HepG2 (cell line): ENCODE data around the gene ICAM5. TPM values are rescaled to one million over a fixed set of nuclear protein-coding genes. Genes with fewer than 3 reads are reported as not detected.

Experiments used
- ATAC-seq: fragments of 200-7000 bp; cut with Tn5 transposase; 3 replicates; pipeline ENCODE4 v1.9.1; 2020; ENCODE audit warnings: mild to moderate bottlenecking, moderate library complexity
- BruUV-seq: library from RNA; stranded (reverse); fragments of 400-500 nt; replicated peaks from 2 replicates; lab custom pipeline; 2021; lab: Mats Ljungman, UMichigan
- CTCF ChIA-PET: fragments of 300-600 bp; formaldehyde crosslinking; extraction: SDS; loops from one replicate; lab custom pipeline; 2021; ENCODE audit warnings: low total read pairs, inconsistent platforms, low intra/inter-chr PET ratio; lab: Yijun Ruan, JAX
- POLR2A ChIA-PET: fragments of 350-600 bp; sonication (Branson Sonifier 250); formaldehyde crosslinking; loops from one replicate; lab custom pipeline; 2020; ENCODE audit warnings: antibody characterized with exemption, inconsistent platforms; lab: Yijun Ruan, JAX
- DNase-seq: peaks from one replicate; pipeline ENCODE4 v3.0.0-alpha.2; 2015; ENCODE audit warnings: low spot score
- FAIRE-seq: peaks from 3 replicates; lab custom pipeline; 2011; peaks lifted over from hg19 to GRCh38; lab: Jason Lieb, UNC
- H2AFZ ChIP-seq: one replicate; pipeline ENCODE4 v1.6.1; 2011; ENCODE audit warnings: low read length, inconsistent platforms
- H3K27ac ChIP-seq: fragments of 300-600 bp; 3 replicates; pipeline ENCODE4 v1.8.0; 2011; ENCODE audit warnings: mixed run types, mild to moderate bottlenecking, mixed read lengths, low read length, inconsistent platforms; ENCODE audit not compliant: insufficient read depth; ENCODE audit errors: extremely low read length
- H3K27me3 ChIP-seq, 2 experiments: fragments of 200-600 bp in 1 of 2; 2 replicates in 1 of 2; 3 replicates in 1 of 2; pipeline versions ENCODE4 v1.6.0 to v1.8.0; 2011; ENCODE audit warnings: low read length in 2 of 2, mild to moderate bottlenecking in 2 of 2, moderate library complexity in 2 of 2, inconsistent platforms in 1 of 2; ENCODE audit not compliant: insufficient read depth in 2 of 2, control insufficient read depth in 1 of 2
- H3K36me3 ChIP-seq, 2 experiments: fragments of 200-600 bp in 1 of 2; replicated peaks in 1 of 2; 2 replicates in 1 of 2; 3 replicates in 1 of 2; pipeline versions ENCODE4 v1.5.1 to v1.8.0; 2011; ENCODE audit warnings: low read length in 2 of 2, inconsistent platforms in 1 of 2; ENCODE audit not compliant: insufficient read depth in 2 of 2, control insufficient read depth in 1 of 2
- H3K4me1 ChIP-seq: 2 replicates; pipeline ENCODE4 v1.5.1; 2012; ENCODE audit warnings: low read length, inconsistent platforms; ENCODE audit not compliant: insufficient read depth
- H3K4me2 ChIP-seq: 2 replicates; pipeline ENCODE4 v1.6.0; 2011; ENCODE audit warnings: low read depth, low read length, inconsistent platforms
- H3K4me3 ChIP-seq, 3 experiments: fragments of 200-600 bp in 1 of 3; sonication (generic), shearing (Covaris generic) in 1 of 3; replicated peaks in 1 of 3; 2 replicates each; pipeline ENCODE4 v1.5.1; 2011 to 2016; ENCODE audit warnings: low read length in 3 of 3, inconsistent platforms in 2 of 3, low read depth in 2 of 3, mild to moderate bottlenecking in 2 of 3, control low read depth in 1 of 3, mixed read lengths in 1 of 3; ENCODE audit not compliant: insufficient read depth in 1 of 3
- H3K79me2 ChIP-seq: one replicate; pipeline ENCODE4 v1.6.1; 2011; ENCODE audit warnings: low read length, inconsistent platforms; ENCODE audit not compliant: insufficient read depth
- H3K9ac ChIP-seq: 2 replicates; pipeline ENCODE4 v1.6.0; 2011; ENCODE audit warnings: mild to moderate bottlenecking, low read depth, low read length, inconsistent platforms; ENCODE audit not compliant: insufficient read depth
- H3K9me3 ChIP-seq: 2 replicates; pipeline ENCODE4 v1.5.1; 2012; ENCODE audit warnings: mild to moderate bottlenecking, low read length
- H4K20me1 ChIP-seq: 2 replicates; pipeline ENCODE4 v1.6.0; 2011; ENCODE audit warnings: inconsistent platforms, mild to moderate bottlenecking, low read length, moderate library complexity; ENCODE audit not compliant: insufficient read depth
- DNMT1 ChIP-seq: sonication (generic); formaldehyde crosslinking; IDR thresholded peaks from 2 replicates; pipeline ENCODE4 v1.5.1; 2020; ENCODE audit warnings: mild to moderate bottlenecking, missing genetic modification reagents
- NFKB2 ChIP-seq: sonication (generic); formaldehyde crosslinking; IDR thresholded peaks from 2 replicates; pipeline ENCODE4 v1.4.0; 2020; ENCODE audit warnings: missing genetic modification reagents, borderline replicate concordance
- RARA ChIP-seq: IDR thresholded peaks from 2 replicates; pipeline ENCODE4 v1.6.1; 2016; ENCODE audit warnings: missing genetic modification reagents, missing compliant biosample characterization
- SIN3A ChIP-seq: IDR thresholded peaks from 2 replicates; pipeline ENCODE4 v1.6.1; 2011; ENCODE audit warnings: low read depth, mild to moderate bottlenecking, control low read depth, low read length, borderline replicate concordance
- SIN3B ChIP-seq: fragments of 150-350 bp; IDR thresholded peaks from 2 replicates; pipeline ENCODE4 v1.6.1; 2014; ENCODE audit warnings: low read length
- SP4 ChIP-seq: sonication (generic); formaldehyde crosslinking; IDR thresholded peaks from 2 replicates; pipeline ENCODE4 v1.8.1; 2023; ENCODE audit warnings: mild to moderate bottlenecking, missing genetic modification reagents
- TARDBP ChIP-seq: sonication (generic); formaldehyde crosslinking; IDR thresholded peaks from 2 replicates; pipeline ENCODE4 v1.8.0; 2022; ENCODE audit warnings: mild to moderate bottlenecking, missing genetic modification reagents
- ZFX ChIP-seq: sonication (generic); formaldehyde crosslinking; IDR thresholded peaks from 2 replicates; pipeline ENCODE4 v1.4.0; 2020; ENCODE audit warnings: mild to moderate bottlenecking, low read depth, missing genetic modification reagents, moderate library complexity
- ZMYM2 ChIP-seq: sonication (generic); formaldehyde crosslinking; IDR thresholded peaks from 2 replicates; pipeline ENCODE4 v1.8.0; 2022; ENCODE audit warnings: mild to moderate bottlenecking, missing genetic modification reagents
- ZNF136 ChIP-seq: sonication (generic); formaldehyde crosslinking; IDR thresholded peaks from 2 replicates; pipeline ENCODE4 v1.8.1; 2022; ENCODE audit warnings: low read depth, mild to moderate bottlenecking, moderate library complexity, missing genetic modification reagents
- ZNF274 ChIP-seq: sonication (generic); formaldehyde crosslinking; IDR thresholded peaks from 2 replicates; pipeline ENCODE4 v1.5.1; 2020; ENCODE audit warnings: mild to moderate bottlenecking, missing genetic modification reagents
- ZNF598 ChIP-seq: sonication (generic); formaldehyde crosslinking; IDR thresholded peaks from 2 replicates; pipeline ENCODE4 v1.5.1; 2020; ENCODE audit warnings: mild to moderate bottlenecking, missing genetic modification reagents, borderline replicate concordance
- ZNF605 ChIP-seq: sonication (generic); formaldehyde crosslinking; IDR thresholded peaks from 2 replicates; pipeline ENCODE4 v1.8.0; 2022; ENCODE audit warnings: mild to moderate bottlenecking, missing genetic modification reagents
- ZNF672 ChIP-seq: sonication (generic); formaldehyde crosslinking; IDR thresholded peaks from 2 replicates; pipeline ENCODE4 v1.8.1; 2022; ENCODE audit warnings: missing genetic modification reagents
- ZNF761 ChIP-seq: sonication (generic); formaldehyde crosslinking; conservative IDR thresholded peaks from 2 replicates; pipeline ENCODE4 v1.4.0; 2020; ENCODE audit warnings: mild to moderate bottlenecking, missing genetic modification reagents
- ZNF850 ChIP-seq: sonication (generic); formaldehyde crosslinking; conservative IDR thresholded peaks from 2 replicates; pipeline ENCODE4 v1.9.0; 2021; ENCODE audit warnings: mild to moderate bottlenecking, missing genetic modification reagents
- WGBS: methylation state at CpG from one replicate; pipeline ENCODE4 v1.1.6; 2017; ENCODE audit warnings: low lambda C conversion rate; 5-methylcytosine and 5-hydroxymethylcytosine counted together
- in situ Hi-C: cut with HindIII; loops from 2 replicates; pipeline ENCODE4 v1.10.0; 2017; ENCODE audit warnings: low pct_unique_long_range_greater_than_20kb; ENCODE audit not compliant: extremely low pct_ligation_motif_present
- intact Hi-C: fragments of 100-400 bp; cut with micrococcal nuclease; formaldehyde crosslinking; loops from one replicate; pipeline ENCODE4 v1.10.0; 2022; ENCODE audit not compliant: unreplicated experiment
- polyA plus RNA-seq, 8 experiments: library from polyadenylated mRNA; depleted of rRNA in 3 of 8; stranded (reverse) in 7 of 8; unstranded in 1 of 8; fragments of >200 nt; fragmentation: Illumina TruSeq in 4 of 8; extraction: Trizol in 4 of 8; gene quantifications; 2 replicates each; pipeline versions ENCODE4 v1.2.1 to v1.2.3, GENCODE V29; 2011 to 2016; ENCODE audit warnings: low read depth in 4 of 8, missing spikeins in 1 of 8, mixed read lengths in 1 of 8; ENCODE audit not compliant: insufficient read depth in 1 of 8
- total RNA-seq, 5 experiments: library from RNA; depleted of rRNA; stranded (reverse); fragments of >200 nt; fragmentation: Illumina TruSeq; extraction: Trizol; gene quantifications; 2 replicates each; pipeline ENCODE4 v1.2.3, GENCODE V29; 2016; ENCODE audit warnings: low read depth in 1 of 5
- TF ChIP-seq, protein P1 (sequence below): IDR thresholded peaks from 2 replicates; pipeline ENCODE4 v1.6.1; 2016; ENCODE audit warnings: mild to moderate bottlenecking, missing biosample characterization, missing genetic modification reagents
- TF ChIP-seq, protein P2 (sequence below): sonication (generic); formaldehyde crosslinking; IDR thresholded peaks from 2 replicates; pipeline ENCODE4 v1.5.1; 2020; ENCODE audit warnings: missing genetic modification reagents, mild to moderate bottlenecking, borderline replicate concordance
- TF ChIP-seq, protein P3 (sequence below): sonication (generic); formaldehyde crosslinking; IDR thresholded peaks from 2 replicates; pipeline ENCODE4 v1.5.1; 2020; ENCODE audit warnings: mild to moderate bottlenecking, missing genetic modification reagents, moderate library complexity

ICAM5 gene
- total and polyA plus RNA-seq, 2 of the 13 experiments (the other 11 are each of a cell fraction or from before 2014, with no cell fraction given), result 0.46 to 1.6 TPM

DNA sequence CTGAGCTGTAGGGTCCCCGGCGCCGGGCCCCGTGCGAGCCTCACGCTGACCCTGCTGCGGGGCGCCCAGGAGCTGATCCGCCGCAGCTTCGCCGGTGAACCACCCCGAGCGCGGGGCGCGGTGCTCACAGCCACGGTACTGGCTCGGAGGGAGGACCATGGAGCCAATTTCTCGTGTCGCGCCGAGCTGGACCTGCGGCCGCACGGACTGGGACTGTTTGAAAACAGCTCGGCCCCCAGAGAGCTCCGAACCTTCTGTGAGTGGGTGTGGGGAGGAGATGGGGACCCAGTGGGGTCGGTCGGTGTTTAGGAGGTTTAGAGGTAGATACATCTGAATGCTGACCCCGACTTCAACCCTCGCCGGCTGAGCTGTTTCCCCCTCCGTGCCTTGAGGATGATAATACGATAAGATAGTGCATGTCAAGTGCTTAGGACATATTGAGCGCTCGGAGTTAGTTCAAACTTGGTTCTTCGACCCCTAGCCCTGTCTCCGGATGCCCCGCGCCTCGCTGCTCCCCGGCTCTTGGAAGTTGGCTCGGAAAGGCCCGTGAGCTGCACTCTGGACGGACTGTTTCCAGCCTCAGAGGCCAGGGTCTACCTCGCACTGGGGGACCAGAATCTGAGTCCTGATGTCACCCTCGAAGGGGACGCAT lies 1.9 kb downstream of the ICAM5 start:
- Histone ChIP-seq H3K27ac (no peak overlapping the region), H3K4me2 (peak overlapping the region; percentile 97), H3K27me3 (peaks cover 0 to 20% of the 10 kb centered on the region in 2 experiments; a peak in 3 of 5 replicates), H3K4me3 (peak overlapping the region; percentile 52 to 79 (median 62)), H3K36me3 (no peaks in the 10 kb centered on the region), H3K9me3 (no peaks in the 10 kb centered on the region), H3K4me1 (peaks cover 70% of the 10 kb centered on the region), H4K20me1 (no peaks in the 10 kb centered on the region), H3K9ac (peak overlapping the region; percentile 31; the same call in 1 of the 2 replicates), H2AFZ (no peak overlapping the region), H3K79me2 (no peaks in the 10 kb centered on the region)
- FAIRE-seq (no peak), DNase-seq (no peak), ATAC-seq (peak; percentile 1)
- BruUV-seq, result no TSS peak
- intact Hi-C loops, result loop anchor here (2.0 kb wide), 1 partner anchor 41 kb away; the partner anchor contains the start of gene RAVER1
- in situ Hi-C loops, result no loop called here
- ChIA-PET POLR2A (interaction anchor here (0.6 to 7.3 kb wide), 7 partner anchors 11 to 97 kb away, joined by 3 to 149 read pairs (median 4); partner anchors contain the start of genes ICAM1, RAVER1 and TYK2), CTCF (no interaction called here)
- 0% methylated on average over 3 of the region's 49 CpGs for WGBS
- peak; percentile 35; the same call in 1 of the 2 replicates for TF ChIP-seq TARDBP
- 0 out of 2 replicates have a peak, but pooled peaks have one; percentile 76 for TF ChIP-seq SP4 (CRISPR knock-in tag)
- TF ChIP-seq ZNF761 (CRISPR knock-in tag), result 0 out of 2 replicates have a peak, but pooled peaks have one; percentile 4
- TF ChIP-seq NFKB2 (CRISPR knock-in tag), result 0 out of 2 replicates have a peak, but pooled peaks have one; percentile 7
- peak; percentile 12; the same call in 1 of the 2 replicates for TF ChIP-seq ZNF672
- TF ChIP-seq, protein P1, sequence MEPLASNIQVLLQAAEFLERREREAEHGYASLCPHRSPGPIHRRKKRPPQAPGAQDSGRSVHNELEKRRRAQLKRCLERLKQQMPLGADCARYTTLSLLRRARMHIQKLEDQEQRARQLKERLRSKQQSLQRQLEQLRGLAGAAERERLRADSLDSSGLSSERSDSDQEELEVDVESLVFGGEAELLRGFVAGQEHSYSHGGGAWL (CRISPR knock-in tag), result no peak
- 0 out of 2 replicates have a peak, but pooled peaks have one; percentile 7 for TF ChIP-seq RARA
- TF ChIP-seq ZNF850, result no peak
- TF ChIP-seq ZNF274 (CRISPR knock-in tag), result peak; percentile 5; the same call in 1 of the 2 replicates
- peak; percentile 67 for TF ChIP-seq ZNF605 (CRISPR knock-in tag)
- TF ChIP-seq, protein P2, sequence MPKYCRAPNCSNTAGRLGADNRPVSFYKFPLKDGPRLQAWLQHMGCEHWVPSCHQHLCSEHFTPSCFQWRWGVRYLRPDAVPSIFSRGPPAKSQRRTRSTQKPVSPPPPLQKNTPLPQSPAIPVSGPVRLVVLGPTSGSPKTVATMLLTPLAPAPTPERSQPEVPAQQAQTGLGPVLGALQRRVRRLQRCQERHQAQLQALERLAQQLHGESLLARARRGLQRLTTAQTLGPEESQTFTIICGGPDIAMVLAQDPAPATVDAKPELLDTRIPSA (CRISPR knock-in tag), result no peak
- TF ChIP-seq ZNF136 (CRISPR knock-in tag), result 0 out of 2 replicates have a peak, but pooled peaks have one; percentile 12
- TF ChIP-seq ZMYM2 (CRISPR knock-in tag), result 0 out of 2 replicates have a peak, but pooled peaks have one; percentile 18
- TF ChIP-seq DNMT1, result no peak
- TF ChIP-seq ZFX (CRISPR knock-in tag), result peak; percentile 22; the same call in 1 of the 2 replicates
- TF ChIP-seq SIN3B, result no peak
- TF ChIP-seq SIN3A, result 0 out of 2 replicates have a peak, but pooled peaks have one; percentile 20
- TF ChIP-seq, protein P3, sequence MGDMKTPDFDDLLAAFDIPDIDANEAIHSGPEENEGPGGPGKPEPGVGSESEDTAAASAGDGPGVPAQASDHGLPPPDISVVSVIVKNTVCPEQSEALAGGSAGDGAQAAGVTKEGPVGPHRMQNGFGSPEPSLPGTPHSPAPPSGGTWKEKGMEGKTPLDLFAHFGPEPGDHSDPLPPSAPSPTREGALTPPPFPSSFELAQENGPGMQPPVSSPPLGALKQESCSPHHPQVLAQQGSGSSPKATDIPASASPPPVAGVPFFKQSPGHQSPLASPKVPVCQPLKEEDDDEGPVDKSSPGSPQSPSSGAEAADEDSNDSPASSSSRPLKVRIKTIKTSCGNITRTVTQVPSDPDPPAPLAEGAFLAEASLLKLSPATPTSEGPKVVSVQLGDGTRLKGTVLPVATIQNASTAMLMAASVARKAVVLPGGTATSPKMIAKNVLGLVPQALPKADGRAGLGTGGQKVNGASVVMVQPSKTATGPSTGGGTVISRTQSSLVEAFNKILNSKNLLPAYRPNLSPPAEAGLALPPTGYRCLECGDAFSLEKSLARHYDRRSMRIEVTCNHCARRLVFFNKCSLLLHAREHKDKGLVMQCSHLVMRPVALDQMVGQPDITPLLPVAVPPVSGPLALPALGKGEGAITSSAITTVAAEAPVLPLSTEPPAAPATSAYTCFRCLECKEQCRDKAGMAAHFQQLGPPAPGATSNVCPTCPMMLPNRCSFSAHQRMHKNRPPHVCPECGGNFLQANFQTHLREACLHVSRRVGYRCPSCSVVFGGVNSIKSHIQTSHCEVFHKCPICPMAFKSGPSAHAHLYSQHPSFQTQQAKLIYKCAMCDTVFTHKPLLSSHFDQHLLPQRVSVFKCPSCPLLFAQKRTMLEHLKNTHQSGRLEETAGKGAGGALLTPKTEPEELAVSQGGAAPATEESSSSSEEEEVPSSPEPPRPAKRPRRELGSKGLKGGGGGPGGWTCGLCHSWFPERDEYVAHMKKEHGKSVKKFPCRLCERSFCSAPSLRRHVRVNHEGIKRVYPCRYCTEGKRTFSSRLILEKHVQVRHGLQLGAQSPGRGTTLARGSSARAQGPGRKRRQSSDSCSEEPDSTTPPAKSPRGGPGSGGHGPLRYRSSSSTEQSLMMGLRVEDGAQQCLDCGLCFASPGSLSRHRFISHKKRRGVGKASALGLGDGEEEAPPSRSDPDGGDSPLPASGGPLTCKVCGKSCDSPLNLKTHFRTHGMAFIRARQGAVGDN (CRISPR knock-in tag), result peak; percentile 37; the same call in 1 of the 2 replicates
- 0 out of 2 replicates have a peak, but pooled peaks have one; percentile 24 for TF ChIP-seq ZNF598 (CRISPR knock-in tag)
